ENCODE results near the gene PKN3. TPM values are rescaled to one million over a fixed set of nuclear protein-coding genes. Genes with fewer than 3 reads are reported as not detected.

PKN3 gene
- total RNA-seq, 2 experiments from 2014 or later, result 9.3 to 10.7 TPM

GRCh38 chr9:128715436-128715750, 13.1 kb downstream of the PKN3 start:
- ATAC-seq (no peak), DNase-seq (no peak)
- Mint-ChIP-seq H3K4me3 (no peak overlapping the region), H3K4me1 (ENCODE audit: low read depth) (no peaks in the 10 kb centered on the region), H3K27me3 (no peaks in the 10 kb centered on the region), H3K9me3 (no peaks in the 10 kb centered on the region), H3K36me3 (ENCODE audit: low read depth) (no peaks in the 10 kb centered on the region), H3K27ac (no peak overlapping the region)
- POLR2A ChIA-PET, result interaction anchor here (0.6 to 2.0 kb wide), 2 partner anchors 9 to 18 kb away, joined by 3 to 10 read pairs; partner anchors contain the start of gene ZDHHC12
- CTCF ChIA-PET, result interaction anchor here (1.0 kb wide), 1 partner anchor 18 kb away, joined by 3 read pairs; no protein-coding TSS in a partner anchor
- intact Hi-C loops (cut with micrococcal nuclease), result no loop called here
- no peak for TF ChIP-seq CTCF (IDR thresholded peaks at IDR 0.05)

GRCh38 chr9:128716581-128717254, 14.4 kb downstream of the PKN3 start:
- Mint-ChIP-seq H3K27ac (no peak overlapping the region), H3K4me3 (no peak overlapping the region), H3K36me3 (ENCODE audit: low read depth) (no peaks in the 10 kb centered on the region), H3K9me3 (no peaks in the 10 kb centered on the region), H3K4me1 (ENCODE audit: low read depth) (no peaks in the 10 kb centered on the region), H3K27me3 (no peaks in the 10 kb centered on the region)
- POLR2A ChIA-PET, result interaction anchor here (1.1 kb wide), 1 partner anchor 21 kb away, joined by 3 read pairs; no protein-coding TSS in a partner anchor
- intact Hi-C loops (cut with micrococcal nuclease), result no loop called here
- ATAC-seq (no peak), DNase-seq (no peak)
- CTCF ChIA-PET, result interaction anchor here (1.1 kb wide), 1 partner anchor 8 kb away, joined by 3 read pairs; no protein-coding TSS in a partner anchor
- TF ChIP-seq CTCF (IDR thresholded peaks at IDR 0.05), result no peak

- H3K4me1 Mint-ChIP-seq (ENCODE audit: low read depth), result peaks cover 11% of the 10 kb centered on the region
- H3K4me3 Mint-ChIP-seq, result no peak overlapping the region
- POLR2A ChIA-PET, result interaction anchor here (0.6 to 1.1 kb wide), 3 partner anchors 17 to 24 kb away, joined by 3 to 5 read pairs (median 3); no protein-coding TSS in a partner anchor
These were observed 15.7 kb downstream of the PKN3 start for GRCh38 chr9:128718047-128718446.

GRCh38 chr9:128718475-128718874, 16.2 kb downstream of the PKN3 start:
- ATAC-seq (no peak), DNase-seq (no peak)
- intact Hi-C loops (cut with micrococcal nuclease), result no loop called here
- Mint-ChIP-seq H3K4me3 (no peak overlapping the region), H3K27ac (no peak overlapping the region), H3K4me1 (ENCODE audit: low read depth) (peaks cover 15% of the 10 kb centered on the region), H3K27me3 (no peaks in the 10 kb centered on the region), H3K9me3 (no peaks in the 10 kb centered on the region), H3K36me3 (ENCODE audit: low read depth) (no peaks in the 10 kb centered on the region)
- ChIA-PET POLR2A (interaction anchor here (1.0 kb wide), 1 partner anchor 18 kb away, joined by 5 read pairs; no protein-coding TSS in a partner anchor), CTCF (no interaction called here)
- no peak for TF ChIP-seq CTCF (IDR thresholded peaks at IDR 0.05)

More at GRCh38 chr9:128718047-128718446, 15.7 kb downstream of the PKN3 start:
- no peak overlapping the region for H3K27ac Mint-ChIP-seq
- no peaks in the 10 kb centered on the region for H3K36me3 Mint-ChIP-seq (ENCODE audit: low read depth)
- no peak for TF ChIP-seq CTCF (IDR thresholded peaks at IDR 0.05)
- CTCF ChIA-PET, result interaction anchor here (1.1 kb wide), 1 partner anchor 9 kb away, joined by 3 read pairs; no protein-coding TSS in a partner anchor
- ATAC-seq (no peak), DNase-seq (no peak)
- intact Hi-C loops (cut with micrococcal nuclease), result no loop called here
- H3K27me3 Mint-ChIP-seq, result no peaks in the 10 kb centered on the region
- no peaks in the 10 kb centered on the region for H3K9me3 Mint-ChIP-seq

GRCh38 chr9:128719919-128720605, 17.8 kb downstream of the PKN3 start:
- Mint-ChIP-seq H3K27me3 (no peaks in the 10 kb centered on the region), H3K4me1 (ENCODE audit: low read depth) (peaks cover 23% of the 10 kb centered on the region), H3K4me3 (no peak overlapping the region), H3K36me3 (ENCODE audit: low read depth) (peaks cover 2% of the 10 kb centered on the region), H3K27ac (no peak overlapping the region), H3K9me3 (no peaks in the 10 kb centered on the region)
- ChIA-PET POLR2A (no interaction called here), CTCF (interaction anchor here (1.3 kb wide), 1 partner anchor 98 kb away, joined by 3 read pairs; the partner anchor contains the start of gene ENDOG)
- DNase-seq (no peak), ATAC-seq (no peak)
- TF ChIP-seq CTCF (IDR thresholded peaks at IDR 0.05), result no peak
- intact Hi-C loops (cut with micrococcal nuclease), result no loop called here
